ENCODE measurements around the gene CAMTA1. TPM values are rescaled to one million over a fixed set of nuclear protein-coding genes. Genes with fewer than 3 reads are reported as not detected.
"Not testable (repeated sequence)": the region's sequence is repeated elsewhere in the genome, so short reads cannot be mapped to it uniquely, and the experiment has no call there.

The CAMTA1 gene
- total RNA-seq, 1 experiment from 2014 or later = 69.5 TPM

DNA sequence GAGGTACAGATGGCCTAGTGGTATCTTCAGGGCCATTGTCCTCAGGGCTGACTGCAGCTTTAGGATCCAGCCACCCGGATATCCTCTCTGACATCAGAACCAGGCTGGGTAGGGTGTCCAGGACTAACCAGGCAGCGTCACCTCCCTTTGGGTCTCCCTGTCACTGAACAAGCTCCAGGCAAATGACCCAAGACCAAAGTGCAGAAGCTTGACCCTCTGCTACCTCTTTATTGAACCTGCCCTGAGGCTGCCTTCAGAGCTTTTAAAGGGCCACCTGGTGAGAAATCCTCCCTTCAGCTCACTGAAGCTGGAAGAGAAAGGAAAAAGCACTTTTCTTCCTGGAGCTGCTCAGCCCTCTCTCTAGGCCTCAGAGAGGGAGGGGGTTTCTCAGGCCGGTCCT lies 906.8 kb downstream of the CAMTA1 start:
- H3K9me3 ChIP-seq (ENCODE audit: control insufficient read depth in 1 of 2, insufficient read depth in 1 of 2, low read depth in 1 of 2, low read length in 2 of 2) = peaks cover 0 to 7% of the 10 kb centered on the region in 2 experiments; a peak in 1 of 4 replicates
- no peak for DNase-seq (ENCODE audit: low read depth, low spot score)
- H3K27me3 ChIP-seq (ENCODE audit: insufficient read depth, low read length) = no peaks in the 10 kb centered on the region
- ChIA-PET CTCF (no interaction called here), RAD21 (ENCODE audit: low non-redundant PET in 1 of 2, low total read pairs in 2 of 2, uncharacterized antibody in 2 of 2, unreplicated experiment in 2 of 2) (no interaction called here), POLR2A (no interaction called here)
- no peak overlapping the region for H2AFZ ChIP-seq (ENCODE audit: low read depth, low read length, poor library complexity, severe bottlenecking)
- no peaks in the 10 kb centered on the region for H4K20me1 ChIP-seq (ENCODE audit: insufficient read depth)
- intact Hi-C loops (cut with micrococcal nuclease) = no loop called here
- no peaks in the 10 kb centered on the region for H3K79me2 ChIP-seq (ENCODE audit: insufficient read depth, low read length)
- no peak overlapping the region for H3K9ac ChIP-seq (ENCODE audit: low read length)
- H3K36me3 ChIP-seq (ENCODE audit: control insufficient read depth in 1 of 2, insufficient read depth in 2 of 2, low read length in 2 of 2) = no peaks in the 10 kb centered on the region
- H3K9me2 ChIP-seq (ENCODE audit: insufficient read depth) = no peaks in the 10 kb centered on the region
- no TSS peak for BruUV-seq (replicated peaks)
- no peak overlapping the region for H3K4me3 ChIP-seq (replicated peaks in 1 of 2; ENCODE audit: low read depth in 1 of 2, low read length in 2 of 2)
- TF ChIP-seq ZNF274 (IDR thresholded peaks at IDR 0.05; ENCODE audit: low read depth, low read length) (no peak), YY1 (IDR thresholded peaks at IDR 0.05; ENCODE audit: extremely low read depth, insufficient replicate concordance, low read depth, low read length) (no peak), SRF (IDR thresholded peaks at IDR 0.05; ENCODE audit: low read depth) (no peak), SP1 (IDR thresholded peaks at IDR 0.05; ENCODE audit: low read depth) (no peak), FOSL1 (IDR thresholded peaks at IDR 0.05; ENCODE audit: low read depth) (no peak), ELF1 (IDR thresholded peaks at IDR 0.05; ENCODE audit: borderline replicate concordance, low read depth) (no peak), TCF7L2 (IDR thresholded peaks at IDR 0.05; ENCODE audit: borderline replicate concordance, extremely low read depth, insufficient read depth, insufficient read length) (no peak), EZH2 (IDR thresholded peaks at IDR 0.05) (no peak), CEBPB (IDR thresholded peaks at IDR 0.05; ENCODE audit: low read depth) (no peak), RAD21 (IDR thresholded peaks at IDR 0.05; ENCODE audit: low read depth) (no peak), CBX3 (IDR thresholded peaks at IDR 0.05; ENCODE audit: low read depth) (no peak), POLR2A (IDR thresholded peaks at IDR 0.05; ENCODE audit: borderline replicate concordance, extremely low read depth, insufficient read depth, insufficient read length) (no peak), POLR2AphosphoS5 (IDR thresholded peaks at IDR 0.05; ENCODE audit: low read depth, low read length) (no peak), EGR1 (IDR thresholded peaks at IDR 0.05; ENCODE audit: low read depth) (no peak)
- TF ChIP-seq, protein P1, sequence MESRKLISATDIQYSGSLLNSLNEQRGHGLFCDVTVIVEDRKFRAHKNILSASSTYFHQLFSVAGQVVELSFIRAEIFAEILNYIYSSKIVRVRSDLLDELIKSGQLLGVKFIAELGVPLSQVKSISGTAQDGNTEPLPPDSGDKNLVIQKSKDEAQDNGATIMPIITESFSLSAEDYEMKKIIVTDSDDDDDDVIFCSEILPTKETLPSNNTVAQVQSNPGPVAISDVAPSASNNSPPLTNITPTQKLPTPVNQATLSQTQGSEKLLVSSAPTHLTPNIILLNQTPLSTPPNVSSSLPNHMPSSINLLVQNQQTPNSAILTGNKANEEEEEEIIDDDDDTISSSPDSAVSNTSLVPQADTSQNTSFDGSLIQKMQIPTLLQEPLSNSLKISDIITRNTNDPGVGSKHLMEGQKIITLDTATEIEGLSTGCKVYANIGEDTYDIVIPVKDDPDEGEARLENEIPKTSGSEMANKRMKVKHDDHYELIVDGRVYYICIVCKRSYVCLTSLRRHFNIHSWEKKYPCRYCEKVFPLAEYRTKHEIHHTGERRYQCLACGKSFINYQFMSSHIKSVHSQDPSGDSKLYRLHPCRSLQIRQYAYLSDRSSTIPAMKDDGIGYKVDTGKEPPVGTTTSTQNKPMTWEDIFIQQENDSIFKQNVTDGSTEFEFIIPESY (IDR thresholded peaks at IDR 0.05; ENCODE audit: extremely low read depth, insufficient replicate concordance, low read length) = no peak
- TF ChIP-seq, protein P2, sequence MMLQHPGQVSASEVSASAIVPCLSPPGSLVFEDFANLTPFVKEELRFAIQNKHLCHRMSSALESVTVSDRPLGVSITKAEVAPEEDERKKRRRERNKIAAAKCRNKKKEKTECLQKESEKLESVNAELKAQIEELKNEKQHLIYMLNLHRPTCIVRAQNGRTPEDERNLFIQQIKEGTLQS (IDR thresholded peaks at IDR 0.05) = no peak
- TF ChIP-seq, protein P3, sequence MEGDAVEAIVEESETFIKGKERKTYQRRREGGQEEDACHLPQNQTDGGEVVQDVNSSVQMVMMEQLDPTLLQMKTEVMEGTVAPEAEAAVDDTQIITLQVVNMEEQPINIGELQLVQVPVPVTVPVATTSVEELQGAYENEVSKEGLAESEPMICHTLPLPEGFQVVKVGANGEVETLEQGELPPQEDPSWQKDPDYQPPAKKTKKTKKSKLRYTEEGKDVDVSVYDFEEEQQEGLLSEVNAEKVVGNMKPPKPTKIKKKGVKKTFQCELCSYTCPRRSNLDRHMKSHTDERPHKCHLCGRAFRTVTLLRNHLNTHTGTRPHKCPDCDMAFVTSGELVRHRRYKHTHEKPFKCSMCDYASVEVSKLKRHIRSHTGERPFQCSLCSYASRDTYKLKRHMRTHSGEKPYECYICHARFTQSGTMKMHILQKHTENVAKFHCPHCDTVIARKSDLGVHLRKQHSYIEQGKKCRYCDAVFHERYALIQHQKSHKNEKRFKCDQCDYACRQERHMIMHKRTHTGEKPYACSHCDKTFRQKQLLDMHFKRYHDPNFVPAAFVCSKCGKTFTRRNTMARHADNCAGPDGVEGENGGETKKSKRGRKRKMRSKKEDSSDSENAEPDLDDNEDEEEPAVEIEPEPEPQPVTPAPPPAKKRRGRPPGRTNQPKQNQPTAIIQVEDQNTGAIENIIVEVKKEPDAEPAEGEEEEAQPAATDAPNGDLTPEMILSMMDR (IDR thresholded peaks at IDR 0.05 in 2 of 3, conservative IDR thresholded peaks at IDR 0.05 in 1 of 3; ENCODE audit: borderline replicate concordance in 1 of 3, insufficient read depth in 1 of 3, low read depth in 2 of 3, low read length in 2 of 3) = no peak
- TF ChIP-seq, protein P4, sequence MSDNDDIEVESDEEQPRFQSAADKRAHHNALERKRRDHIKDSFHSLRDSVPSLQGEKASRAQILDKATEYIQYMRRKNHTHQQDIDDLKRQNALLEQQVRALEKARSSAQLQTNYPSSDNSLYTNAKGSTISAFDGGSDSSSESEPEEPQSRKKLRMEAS (IDR thresholded peaks at IDR 0.05) = no peak
- H3K4me1 ChIP-seq (ENCODE audit: control insufficient read depth in 1 of 2, insufficient read depth in 2 of 2, low read length in 2 of 2) = no peaks in the 10 kb centered on the region
- H3K27ac ChIP-seq (ENCODE audit: low read depth, low read length) = no peak overlapping the region
- H3K4me2 ChIP-seq (ENCODE audit: low read length) = no peak overlapping the region
- ATAC-seq = no peak

DNA sequence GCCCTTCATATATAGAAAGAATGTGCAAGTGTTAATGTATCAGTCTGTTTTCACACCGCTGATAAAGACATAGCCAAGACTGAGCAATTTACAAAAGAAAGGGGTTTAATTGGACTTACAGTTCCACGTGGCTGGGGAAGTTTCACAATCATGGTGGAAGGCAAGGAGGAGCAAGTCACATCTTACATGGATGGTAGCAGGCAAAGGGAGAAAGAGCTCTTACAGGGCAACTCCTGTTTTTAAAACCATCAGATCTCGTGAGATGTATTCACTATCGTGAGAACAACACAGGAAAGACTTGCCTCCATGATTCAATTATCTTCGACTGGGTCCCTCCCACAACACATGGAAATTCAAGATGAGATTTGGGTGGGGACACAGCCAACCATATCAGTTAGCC lies 907.8 kb downstream of the CAMTA1 start:
- CTCF ChIA-PET; BruUV-seq (replicated peaks): not testable (repeated sequence)

More for the DNA sequence above, 907.8 kb downstream of the CAMTA1 start:
- intact Hi-C loops (cut with micrococcal nuclease); POLR2A ChIA-PET; H3K9me2 ChIP-seq (ENCODE audit: insufficient read depth); H4K20me1 ChIP-seq (ENCODE audit: insufficient read depth); H2AFZ ChIP-seq (ENCODE audit: low read depth, low read length, poor library complexity, severe bottlenecking); H3K27ac ChIP-seq (ENCODE audit: low read depth, low read length); H3K4me3 ChIP-seq (replicated peaks in 1 of 2; ENCODE audit: low read depth in 1 of 2, low read length in 2 of 2); ATAC-seq; DNase-seq (ENCODE audit: low read depth, low spot score); H3K4me2 ChIP-seq (ENCODE audit: low read length); H3K79me2 ChIP-seq (ENCODE audit: insufficient read depth, low read length); H3K9me3 ChIP-seq (ENCODE audit: control insufficient read depth in 1 of 2, insufficient read depth in 1 of 2, low read depth in 1 of 2, low read length in 2 of 2); H3K4me1 ChIP-seq (ENCODE audit: control insufficient read depth in 1 of 2, insufficient read depth in 2 of 2, low read length in 2 of 2); H3K9ac ChIP-seq (ENCODE audit: low read length); H3K27me3 ChIP-seq (ENCODE audit: insufficient read depth, low read length); H3K36me3 ChIP-seq (ENCODE audit: control insufficient read depth in 1 of 2, insufficient read depth in 2 of 2, low read length in 2 of 2); RAD21 ChIA-PET (ENCODE audit: low non-redundant PET in 1 of 2, low total read pairs in 2 of 2, uncharacterized antibody in 2 of 2, unreplicated experiment in 2 of 2): not testable (repeated sequence)

Measured in HCT116 (cell line).